ENCODE data around the gene BRAT1.
A peak's percentile ranks its signal among the peaks of the same experiment; 100 is the strongest.

Gene BRAT1

DNA sequence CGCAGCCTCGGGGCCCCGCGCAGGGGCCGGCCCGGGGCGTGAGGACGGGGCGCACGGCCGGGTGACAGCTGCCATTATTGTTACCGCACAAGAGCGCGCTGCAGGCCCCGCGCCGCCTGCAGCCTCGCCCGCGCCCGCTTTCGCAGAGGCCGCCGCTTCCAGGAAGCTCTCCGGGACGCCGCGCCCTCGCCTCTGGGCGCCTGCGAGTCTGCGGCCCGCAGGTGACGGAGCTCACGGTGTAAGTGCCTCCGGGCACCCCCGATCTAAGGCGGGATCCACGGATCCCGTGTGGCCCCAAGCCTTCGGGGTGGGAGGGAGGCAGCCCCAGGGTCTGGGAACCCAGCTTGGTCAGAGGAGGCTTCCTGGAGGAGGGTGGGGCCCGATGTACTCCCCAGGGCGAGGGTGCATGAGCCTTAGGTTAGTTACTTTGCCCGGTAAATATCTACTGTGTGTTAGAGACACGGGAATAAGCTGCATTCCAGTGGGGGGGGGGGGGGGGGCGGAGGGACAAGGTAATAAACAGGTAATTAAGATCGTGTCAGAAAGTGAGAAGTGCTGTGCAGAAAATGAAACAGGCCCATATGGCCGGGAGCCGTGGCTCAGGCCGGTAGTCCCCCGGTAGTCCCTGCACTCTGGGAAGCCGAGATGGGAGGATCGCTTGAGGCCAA, 4.1 kb upstream of the BRAT1 start:
- no peak for DNase-seq

DNA sequence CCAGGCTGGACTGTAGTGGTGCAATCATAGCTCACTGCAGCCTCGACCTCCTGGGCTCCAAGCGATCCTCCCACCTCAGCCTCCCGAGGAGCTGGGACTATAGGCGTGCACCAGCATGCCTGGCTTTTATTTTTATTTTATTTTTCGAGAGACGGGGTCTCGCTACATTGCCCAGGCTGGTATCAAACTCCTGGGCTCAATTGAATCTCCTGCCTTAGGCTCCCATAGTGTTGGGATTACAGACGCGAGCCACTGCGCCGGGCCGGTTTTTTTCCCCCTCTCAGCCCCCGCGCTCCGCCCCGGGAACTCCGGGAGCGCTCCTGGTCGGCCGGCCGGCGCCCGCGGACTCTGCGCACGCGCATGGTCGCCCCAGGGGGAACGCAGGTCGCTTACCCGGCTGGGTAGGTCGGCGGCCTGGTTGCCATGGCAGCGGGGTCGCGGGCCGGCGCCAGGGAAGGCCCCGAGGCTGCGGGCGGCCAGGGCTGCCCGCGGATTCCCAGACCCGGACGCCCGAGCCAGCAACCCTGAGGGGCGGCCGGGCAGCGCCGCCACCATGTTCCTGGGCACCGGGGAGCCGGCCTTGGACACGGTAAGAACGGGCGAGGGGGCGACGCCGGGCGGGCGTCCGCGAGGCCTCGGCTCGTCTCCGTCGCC, 3.4 kb upstream of the BRAT1 start, which contains the start of gene IQCE:
Gene IQCE (plus strand): TSS at position 351 of the 654 bp plus-strand sequence. CDS start 203 bp downstream, at position 554.
- DNase-seq = peak; percentile 92

DNA sequence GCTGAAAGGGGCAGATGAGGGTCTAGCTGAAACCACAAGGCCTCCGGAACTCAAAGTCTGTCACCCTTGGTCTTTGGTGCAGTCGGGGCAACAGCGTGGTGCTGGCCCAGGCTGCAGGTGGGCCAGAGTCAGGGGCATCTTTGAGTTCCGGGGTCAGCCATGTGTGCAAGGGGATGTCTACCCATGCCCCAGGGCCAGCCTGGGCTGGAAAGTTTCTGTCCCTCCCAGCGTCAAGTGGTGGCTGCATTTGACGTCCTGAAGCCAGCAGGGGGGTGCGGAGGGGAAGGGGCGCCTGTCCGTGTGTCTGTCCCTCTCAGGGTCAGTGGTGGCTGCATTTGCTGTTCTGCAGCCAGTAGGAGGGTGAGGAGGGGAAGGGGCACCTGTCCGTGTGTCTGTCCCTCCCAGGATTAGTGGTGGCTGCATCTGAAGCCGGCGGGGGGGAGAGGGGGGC, 638 bp downstream of the BRAT1 start:
- no peak for DNase-seq

DNA sequence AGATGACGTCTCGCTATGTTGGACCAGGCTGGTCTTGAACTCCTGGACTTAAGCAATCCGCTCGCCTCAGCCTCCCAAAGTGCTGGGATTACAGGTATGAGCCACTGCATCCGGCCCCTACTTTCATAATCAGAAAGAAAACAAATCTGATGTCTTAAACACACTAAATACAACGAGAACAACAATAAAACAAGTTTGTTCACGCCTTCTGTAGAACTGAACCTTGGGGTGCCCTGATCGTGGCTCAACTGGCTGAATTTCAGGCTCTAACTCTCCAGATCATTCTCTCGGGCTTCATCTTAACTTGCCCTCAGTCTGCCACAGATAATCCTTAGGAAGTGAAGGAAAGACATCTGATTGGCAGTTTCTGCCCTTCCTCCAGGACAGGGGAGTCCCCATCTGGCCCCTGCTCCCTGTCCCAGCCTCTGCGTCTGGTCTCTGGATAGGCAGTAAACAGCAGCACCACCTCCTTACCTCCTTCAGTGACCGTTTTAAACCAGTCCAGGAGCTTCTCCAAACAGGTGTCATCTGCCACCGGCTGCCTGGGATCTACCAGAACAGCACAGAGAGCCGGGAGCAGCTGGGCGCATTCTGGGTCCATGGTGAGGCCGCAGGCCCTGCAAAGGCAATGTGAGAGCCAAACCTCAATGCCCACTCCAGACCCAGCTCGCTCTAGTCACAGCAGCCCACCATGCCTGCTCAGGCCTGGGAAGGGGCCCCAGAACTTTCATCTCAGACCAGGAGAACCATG, 1.3 kb downstream of the BRAT1 start:
- no peak for DNase-seq

DNA sequence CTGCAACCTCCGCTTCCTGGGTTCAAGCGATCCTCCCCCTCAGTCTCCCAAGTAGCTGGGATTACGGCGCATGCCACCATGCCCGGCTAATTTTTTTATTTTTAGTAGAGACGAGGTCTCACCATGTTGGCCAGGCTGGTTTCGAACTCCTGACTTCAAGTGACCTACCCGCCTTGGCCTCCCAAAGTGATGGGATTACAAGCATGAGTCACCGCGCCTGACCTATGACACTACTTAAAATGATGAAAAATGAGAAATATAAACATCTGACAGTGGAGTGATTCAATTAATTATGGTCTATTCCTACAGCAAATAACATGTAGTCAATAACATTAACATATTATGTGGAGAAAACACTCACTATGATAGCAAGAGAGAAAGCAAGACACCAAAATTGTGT, 2.2 kb downstream of the BRAT1 start:
- DNase-seq = no peak

DNA sequence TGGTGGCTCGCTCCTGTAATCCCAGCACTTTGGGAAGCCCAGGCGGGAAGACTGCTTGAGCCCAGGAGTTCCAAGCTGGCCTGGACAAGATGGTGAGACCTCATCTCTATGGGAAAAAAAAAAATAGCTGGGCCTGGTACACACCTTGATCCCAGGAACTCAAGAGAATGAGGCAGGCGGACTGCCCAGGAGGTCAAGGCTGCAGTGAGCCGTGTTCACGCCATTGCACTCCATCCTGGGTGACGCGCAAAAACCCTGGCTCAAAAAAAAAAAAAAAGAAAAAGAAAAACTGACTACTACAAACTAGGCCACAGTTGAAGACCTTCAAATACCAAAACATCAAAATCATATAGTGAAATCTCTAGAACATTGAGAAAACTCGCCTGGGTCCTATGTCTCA, 3.9 kb downstream of the BRAT1 start:
- DNase-seq = no peak

DNA sequence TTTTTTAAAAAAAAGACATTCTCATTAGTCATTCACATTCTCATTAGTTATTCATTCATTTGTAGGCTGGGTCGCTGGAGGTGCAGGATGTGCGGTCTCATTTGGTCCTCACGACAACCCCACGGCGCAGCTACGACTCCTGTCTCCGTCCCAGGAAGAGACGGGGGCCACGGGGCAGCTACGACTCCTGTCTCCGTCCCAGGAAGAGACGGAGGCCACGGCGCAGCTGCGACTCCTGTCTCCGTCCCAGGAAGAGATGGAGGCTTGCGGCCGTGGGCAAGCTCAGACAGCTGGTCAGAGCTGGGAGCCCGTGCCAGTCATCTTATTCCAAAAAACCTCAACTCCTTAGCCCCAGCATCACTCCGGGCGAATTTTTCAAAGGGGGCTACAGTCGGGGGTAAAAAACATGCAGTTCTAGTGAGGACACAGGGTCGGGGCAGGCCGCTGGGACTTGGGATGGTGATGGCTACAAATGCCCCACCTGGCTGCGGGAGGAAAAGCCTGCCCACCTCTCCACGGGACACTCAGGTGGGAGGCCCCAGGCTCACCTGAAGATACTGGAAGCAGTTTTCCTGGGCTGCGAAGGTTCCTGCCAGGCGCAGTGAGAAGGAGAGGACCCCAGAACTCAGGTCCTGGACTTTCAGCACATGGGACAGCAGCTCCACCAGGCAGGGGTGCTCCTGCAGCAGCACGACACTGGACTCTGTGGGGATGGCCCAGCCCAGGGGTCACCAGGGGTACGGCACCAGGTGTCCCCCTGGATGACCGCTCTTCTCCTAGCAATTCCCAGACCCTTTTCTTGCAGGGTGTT, 8.3 kb downstream of the BRAT1 start:
- DNase-seq = no peak

DNA sequence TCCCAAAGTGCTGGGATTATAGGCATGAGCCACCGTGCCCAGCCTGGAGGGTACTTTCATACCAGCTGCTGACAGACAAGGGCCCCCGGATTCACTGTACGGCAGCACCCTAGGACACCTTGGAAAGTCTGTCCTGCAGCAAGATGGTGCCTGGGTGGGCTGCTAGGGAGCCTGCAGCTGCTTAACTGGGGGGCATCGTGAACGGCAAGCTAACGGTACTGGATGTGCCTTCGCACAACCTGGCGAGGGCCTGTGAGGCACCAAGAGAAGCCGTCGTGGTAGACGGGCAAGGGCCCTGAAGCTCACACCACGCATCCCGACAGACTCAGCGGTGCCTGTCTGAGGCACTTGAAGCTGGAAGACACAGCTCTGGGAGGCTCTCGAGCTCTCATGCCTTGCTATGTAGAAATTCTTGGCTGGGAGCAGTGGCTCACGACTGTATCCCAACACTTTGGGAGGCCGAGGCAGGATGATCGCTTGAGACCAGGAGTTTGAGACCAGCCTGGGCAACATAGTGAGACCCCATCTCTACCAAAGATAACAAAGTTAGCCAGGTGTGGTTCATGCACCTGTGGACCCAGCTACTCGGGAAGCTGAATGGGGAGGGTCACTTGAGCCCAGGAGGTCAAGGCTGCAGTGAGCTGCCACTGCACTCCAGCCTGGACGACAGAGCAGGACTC, 9.4 kb downstream of the BRAT1 start:
- DNase-seq = no peak

DNA sequence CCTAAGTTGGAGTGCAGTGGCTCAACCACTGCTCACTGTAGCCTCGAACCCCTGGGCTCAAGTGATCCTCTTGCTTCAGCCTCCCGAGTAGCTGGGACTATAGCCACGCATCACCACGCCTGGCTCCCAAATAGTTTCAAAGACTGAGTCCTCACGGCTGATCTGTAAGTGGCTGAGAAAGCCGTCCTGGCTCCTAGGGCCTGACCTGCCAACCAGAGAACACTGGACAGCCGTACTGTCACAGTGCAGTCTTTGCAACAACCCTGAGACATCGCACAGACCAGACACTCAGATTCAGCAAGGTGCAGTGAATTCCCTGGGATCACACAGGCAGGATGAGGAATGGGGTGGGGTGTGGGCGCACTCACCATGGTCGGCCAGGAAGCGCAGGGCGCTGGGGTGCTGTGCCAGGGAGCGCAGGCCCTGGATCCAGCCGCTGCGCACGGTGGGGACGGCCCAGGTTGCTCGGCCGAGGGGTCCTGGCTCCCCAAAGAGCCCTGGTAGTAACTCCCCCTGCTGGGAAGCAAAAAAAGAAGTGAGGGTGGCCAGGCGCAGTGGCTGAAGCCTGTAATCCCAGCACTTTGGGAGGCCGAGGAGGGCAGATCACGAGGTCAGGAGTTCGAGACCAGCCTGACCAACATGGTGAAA, 10.7 kb downstream of the BRAT1 start:
- DNase-seq = no peak

DNA sequence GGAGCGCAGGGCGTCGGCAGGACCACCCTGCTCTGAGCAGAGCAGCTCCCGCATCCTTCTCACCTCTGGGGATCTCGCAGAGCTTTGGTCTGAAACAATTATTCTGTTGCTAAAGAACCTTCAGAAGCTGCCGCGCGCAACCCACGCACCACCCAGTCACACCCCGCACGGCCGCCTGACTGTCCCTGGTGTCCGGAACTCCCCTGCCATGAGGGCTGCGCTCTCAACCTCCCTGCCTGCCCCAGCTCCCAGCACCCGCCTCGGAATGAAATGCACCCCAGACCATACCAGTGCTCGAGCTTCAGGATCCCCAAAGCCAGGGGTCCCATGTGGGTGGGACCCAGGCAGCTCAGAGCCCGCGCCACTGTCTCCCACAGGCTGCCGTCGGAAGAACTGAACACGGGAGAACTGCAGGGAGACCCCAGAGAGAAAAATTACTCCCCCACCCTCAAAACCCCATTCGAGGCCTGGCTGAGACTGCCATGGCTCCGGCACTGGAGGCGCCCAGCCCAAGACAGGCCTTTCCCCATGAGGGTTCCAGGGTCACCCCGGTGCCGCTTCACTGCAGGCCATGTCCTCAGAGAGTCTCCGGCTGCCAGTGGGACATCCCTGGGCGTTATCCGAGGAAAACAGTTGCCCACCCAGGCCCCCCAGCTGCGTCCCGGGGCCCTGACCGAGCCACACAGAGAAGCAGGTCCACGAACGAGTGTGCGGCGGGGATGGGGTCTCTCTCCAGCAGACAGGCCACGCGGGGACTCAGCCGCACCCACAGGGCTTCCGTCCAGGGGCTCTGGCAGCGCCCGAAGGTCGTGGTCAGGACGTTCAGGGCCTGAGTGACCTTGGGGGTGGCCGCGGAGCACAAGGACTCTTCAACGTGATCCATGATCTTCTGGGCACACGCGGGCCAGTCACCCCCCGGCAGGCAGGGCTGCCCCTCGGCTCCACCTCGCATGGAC, 12.1 kb downstream of the BRAT1 start:
- DNase-seq = no peak

DNA sequence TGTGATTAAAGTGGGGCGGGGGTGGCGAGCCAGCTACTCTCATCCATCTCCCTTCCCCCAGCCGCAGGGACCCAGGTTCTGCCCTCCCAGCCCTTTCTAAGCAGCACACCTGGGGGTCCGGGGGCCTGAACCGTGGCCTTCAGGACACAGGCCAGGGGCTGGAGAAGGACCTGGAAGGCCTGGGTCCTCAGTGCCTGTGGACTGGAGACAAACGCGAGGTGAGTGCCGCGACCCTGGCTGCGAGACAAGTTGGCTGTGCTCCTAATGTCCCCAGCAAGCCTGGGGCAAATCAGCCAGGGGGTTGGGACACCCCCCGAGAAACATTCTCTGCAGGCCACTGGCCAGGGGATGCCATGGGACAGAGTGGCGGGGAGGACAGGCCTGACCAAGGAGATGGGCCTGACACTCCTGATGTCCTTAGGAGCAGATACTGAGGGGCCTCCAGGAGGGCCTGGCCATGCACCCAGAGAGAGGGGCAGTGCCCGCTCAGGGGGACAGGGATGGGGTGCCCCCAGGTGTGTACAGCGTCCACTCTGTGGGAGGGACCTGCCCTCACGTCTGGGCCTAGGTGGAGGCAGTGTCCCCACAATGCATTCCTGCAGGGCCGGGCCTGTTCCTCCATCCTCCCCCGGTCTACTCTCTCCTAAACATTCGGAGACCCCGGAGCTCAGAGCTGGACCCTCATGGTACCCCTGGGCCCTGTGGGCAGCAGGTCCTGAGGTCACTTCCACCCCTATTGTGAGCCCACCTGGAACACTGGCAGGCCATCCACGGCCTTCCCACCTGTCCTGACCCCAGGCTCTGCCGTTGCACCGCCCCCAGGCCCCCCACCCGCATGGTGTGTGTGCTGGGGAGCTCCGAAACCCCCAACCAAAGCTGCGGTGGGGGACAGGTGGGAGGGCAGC, 13.1 kb downstream of the BRAT1 start:
- DNase-seq = no peak

DNA sequence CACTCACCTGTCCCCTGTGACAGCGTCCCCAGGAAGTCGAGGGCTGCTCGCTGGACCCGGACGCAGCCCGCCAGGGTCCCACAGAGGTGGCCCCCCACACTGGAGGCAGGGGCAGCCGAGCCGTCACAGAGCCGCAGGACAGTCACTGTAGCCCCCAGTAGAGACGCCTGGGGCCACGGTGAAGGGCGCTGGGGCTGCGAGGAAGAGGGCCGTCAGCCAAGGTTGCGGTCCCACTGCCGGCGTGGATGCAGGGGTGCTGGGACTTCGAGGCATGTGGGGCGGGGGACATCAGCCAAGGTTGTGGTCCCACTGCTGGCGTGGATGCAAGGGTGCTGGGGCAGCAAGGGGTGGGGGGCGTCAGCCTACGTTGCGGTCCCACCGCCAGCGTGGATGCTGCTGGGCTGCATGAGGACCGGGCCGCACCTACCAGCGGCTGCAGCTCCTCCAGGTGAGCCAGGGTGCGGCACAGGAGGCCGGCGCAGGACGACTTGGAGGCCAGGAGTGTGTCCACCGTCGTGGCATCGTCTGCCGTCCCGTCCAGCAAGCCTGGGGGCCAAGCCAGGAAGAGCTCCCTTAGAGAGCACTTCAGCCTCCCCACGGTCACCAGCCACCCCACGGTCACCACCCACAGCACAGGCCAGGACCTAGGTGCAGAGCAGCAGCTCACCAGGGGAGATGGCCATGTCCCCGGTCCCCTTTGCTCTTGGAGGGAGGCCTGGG, 13.9 kb downstream of the BRAT1 start:
- no peak for DNase-seq

DNA sequence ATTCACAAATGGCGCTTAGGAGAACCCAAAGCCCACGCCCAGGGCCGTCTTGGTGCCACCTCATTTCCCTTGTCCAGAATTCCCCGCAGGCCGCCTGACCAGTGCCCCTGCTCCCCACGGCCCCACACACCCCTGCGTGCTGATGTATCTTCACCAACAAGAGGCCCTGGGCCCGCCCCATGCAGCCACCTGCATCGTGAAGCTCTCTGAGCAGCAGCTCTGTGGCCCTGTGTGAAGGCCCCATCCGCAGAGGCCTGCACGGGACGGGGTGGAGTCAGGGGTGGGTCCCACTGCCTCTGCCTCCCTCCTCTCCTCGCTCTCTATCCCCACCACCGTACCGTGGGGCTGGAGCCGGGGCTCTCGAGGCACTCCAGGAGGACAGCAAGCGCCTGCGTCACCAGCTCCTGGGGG, 14.7 kb downstream of the BRAT1 start:
- no peak for DNase-seq

DNA sequence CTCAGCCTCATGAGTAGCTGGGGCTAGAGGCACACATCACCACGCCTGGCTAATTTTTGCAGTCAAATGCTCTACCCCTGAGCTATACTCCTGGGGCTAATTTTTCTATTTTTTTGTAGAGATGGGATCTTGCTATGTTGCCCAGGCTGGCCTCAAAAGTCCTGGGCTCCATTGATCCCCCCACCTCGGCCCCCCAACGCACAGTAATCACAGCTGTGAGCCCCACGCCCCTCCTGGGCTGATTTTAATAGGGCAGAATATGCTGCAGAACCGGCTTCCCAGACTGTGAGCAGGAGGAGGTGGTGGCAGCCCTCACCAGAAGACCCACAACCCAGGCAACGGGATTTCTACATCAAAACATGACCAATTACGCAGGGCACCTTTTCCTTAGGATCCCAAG, 15.2 kb downstream of the BRAT1 start:
- DNase-seq = no peak

DNA sequence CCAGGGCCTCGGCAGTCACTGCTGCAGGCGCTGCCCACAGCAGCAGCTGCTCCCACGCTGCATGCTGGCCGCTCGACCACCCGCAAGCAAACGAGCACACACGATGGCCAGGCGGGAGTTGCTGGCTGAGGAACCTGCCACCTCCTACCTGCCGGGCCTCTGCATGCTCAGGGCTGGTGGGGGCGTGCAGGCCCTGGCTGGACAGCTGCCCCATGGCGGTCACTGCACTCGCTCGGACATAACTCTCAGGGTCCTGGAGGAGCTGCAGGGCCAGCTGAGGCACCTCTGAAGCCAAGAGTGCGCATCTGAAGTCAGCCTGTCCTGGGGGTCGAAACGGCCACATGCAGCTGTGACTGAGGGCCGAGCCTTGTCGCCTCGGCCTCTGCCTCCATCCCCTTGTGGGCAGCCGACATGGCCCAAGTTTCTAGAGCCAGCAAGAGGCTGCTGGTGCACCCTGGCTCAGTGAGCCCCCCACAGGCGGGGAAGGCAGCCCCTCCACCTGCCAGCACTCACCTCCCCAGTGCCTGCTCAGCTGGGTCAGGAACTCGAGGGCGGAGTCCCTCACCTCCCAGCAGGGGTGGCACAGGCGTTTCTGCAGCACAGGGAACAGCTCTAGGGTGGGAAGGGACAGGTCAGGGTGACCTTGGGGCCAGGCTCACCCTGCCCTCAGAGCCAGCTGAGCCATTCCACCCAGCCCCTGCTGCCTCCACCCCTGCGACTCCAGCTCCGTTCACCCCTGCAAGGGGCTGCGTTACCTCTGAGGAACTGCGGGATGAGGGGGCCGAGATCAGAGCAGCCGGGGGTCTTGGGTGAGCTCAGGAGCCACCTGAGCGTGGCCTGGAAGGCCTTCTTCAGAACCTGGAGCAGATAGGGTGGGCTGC, 16.1 kb downstream of the BRAT1 start:
- no peak for DNase-seq

DNA sequence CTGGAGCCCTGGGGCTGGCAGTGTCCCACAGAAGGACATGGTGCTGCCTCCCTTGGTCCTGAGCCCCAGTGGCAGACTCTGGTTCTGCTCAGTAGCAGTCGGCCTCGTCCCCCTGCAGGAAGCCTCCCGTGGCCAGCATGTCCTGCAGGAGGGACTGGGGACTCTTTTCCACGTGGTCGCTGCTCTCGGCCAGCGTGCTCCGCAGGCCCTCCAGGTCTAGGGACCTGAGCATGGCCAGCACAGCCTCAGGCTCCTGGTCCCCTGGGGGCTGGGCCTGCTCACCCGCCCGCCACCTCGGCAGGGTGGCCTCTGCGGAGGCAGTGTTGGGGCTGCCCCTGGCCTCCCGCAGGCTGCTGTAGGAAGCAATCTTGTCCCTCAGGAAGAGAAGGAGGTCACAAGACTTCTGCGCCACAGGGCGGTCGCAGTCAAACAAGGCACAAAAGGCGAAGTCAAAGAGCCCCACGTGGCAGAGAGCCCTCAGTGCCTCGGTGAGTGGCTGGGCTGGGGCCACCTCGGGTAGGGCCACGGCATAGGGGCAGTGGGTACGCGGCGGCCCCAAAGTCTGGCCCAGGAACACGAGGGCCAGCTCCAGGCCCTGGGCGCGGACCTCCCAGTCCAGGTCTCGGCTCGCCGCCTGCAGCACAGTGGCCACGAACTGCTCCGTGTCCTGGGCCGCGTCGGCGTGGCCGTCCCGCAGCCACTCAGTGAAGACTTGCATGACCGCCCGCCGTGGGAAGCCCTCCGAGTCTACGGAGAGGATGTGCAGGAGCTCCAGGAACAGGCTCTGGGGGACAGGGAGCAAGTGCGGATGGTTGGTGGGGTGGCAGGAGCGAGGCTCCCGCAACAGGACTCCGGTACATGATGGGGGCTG, 17.1 kb downstream of the BRAT1 start:
- DNase-seq = peak; percentile 17
